Glutamatergic neuron (in vitro differentiated cells): ENCODE measurements around the gene PLOD3. TPM values are rescaled to one million over a fixed set of nuclear protein-coding genes. Genes with fewer than 3 reads are reported as not detected.
A peak's percentile ranks its signal among the peaks of the same experiment; 100 is the strongest.

Source experiments
- DNase-seq: peaks from one replicate; pipeline ENCODE4 v3.0.0; 2022
- H3K27ac Mint-ChIP-seq: one replicate; pipeline ENCODE4 v1.8.0; 2020; ENCODE audit warnings: mild to moderate bottlenecking, mixed read lengths, inconsistent platforms; ENCODE audit not compliant: unreplicated experiment
- H3K27me3 Mint-ChIP-seq: one replicate; pipeline ENCODE4 v1.8.0; 2020; ENCODE audit warnings: mild to moderate bottlenecking, moderate library complexity, mixed read lengths, inconsistent platforms; ENCODE audit not compliant: unreplicated experiment
- H3K36me3 Mint-ChIP-seq: one replicate; pipeline ENCODE4 v1.8.0; 2020; ENCODE audit warnings: mild to moderate bottlenecking, mixed read lengths, inconsistent platforms; ENCODE audit not compliant: unreplicated experiment
- H3K4me1 Mint-ChIP-seq: one replicate; pipeline ENCODE4 v1.8.0; 2020; ENCODE audit warnings: mild to moderate bottlenecking, low read depth, mixed read lengths, inconsistent platforms; ENCODE audit not compliant: unreplicated experiment
- H3K4me3 Mint-ChIP-seq: one replicate; pipeline ENCODE4 v1.8.0; 2020; ENCODE audit warnings: mild to moderate bottlenecking, mixed read lengths, inconsistent platforms; ENCODE audit not compliant: unreplicated experiment
- H3K9me3 Mint-ChIP-seq: one replicate; pipeline ENCODE4 v1.8.0; 2020; ENCODE audit warnings: mild to moderate bottlenecking, moderate library complexity, mixed read lengths, inconsistent platforms; ENCODE audit not compliant: unreplicated experiment
- total RNA-seq: library from RNA; stranded (reverse); fragmentation: NEBNext Ultra II Directional; extraction: Animal tissue kit (Norgen Biotek cat#: 25700); gene quantifications from one replicate; pipeline ENCODE4 v1.2.1, GENCODE V29; 2021; ENCODE audit not compliant: unreplicated experiment
- TF ChIP-seq, protein P1 (sequence below): fragments of 200-600 bp; sonication (generic); IDR thresholded peaks from one replicate; pipeline ENCODE4 v1.5.0; 2021; ENCODE audit not compliant: partially characterized antibody, unreplicated experiment

PLOD3 gene
- total RNA-seq, 1 donor from 2014 or later = 47.1 TPM

DNA sequence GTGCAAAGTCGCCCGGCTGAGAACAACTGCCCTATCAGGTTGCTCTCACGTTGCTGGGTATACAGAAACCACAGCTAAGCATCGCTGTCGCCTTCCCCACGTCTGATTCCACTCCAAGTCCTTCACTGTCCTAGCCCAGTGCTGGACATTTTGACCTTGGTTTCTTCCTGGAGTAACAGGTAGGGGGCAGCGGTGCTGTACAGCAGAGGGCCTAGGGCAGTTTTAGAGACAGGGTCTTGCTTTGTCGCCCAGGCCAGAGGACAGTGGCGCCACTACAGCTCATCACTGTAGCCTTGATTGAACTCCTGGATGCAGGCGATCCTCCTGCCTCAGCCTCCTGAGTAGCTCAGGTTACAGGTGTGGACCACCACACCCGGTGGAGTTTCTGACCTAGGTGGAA lies 17.7 kb upstream of the PLOD3 start:
- peaks cover 6% of the 10 kb centered on the region for H3K27me3 Mint-ChIP-seq
- peak; percentile 38 for DNase-seq
- no peak overlapping the region for H3K27ac Mint-ChIP-seq
- TF ChIP-seq, protein P1, sequence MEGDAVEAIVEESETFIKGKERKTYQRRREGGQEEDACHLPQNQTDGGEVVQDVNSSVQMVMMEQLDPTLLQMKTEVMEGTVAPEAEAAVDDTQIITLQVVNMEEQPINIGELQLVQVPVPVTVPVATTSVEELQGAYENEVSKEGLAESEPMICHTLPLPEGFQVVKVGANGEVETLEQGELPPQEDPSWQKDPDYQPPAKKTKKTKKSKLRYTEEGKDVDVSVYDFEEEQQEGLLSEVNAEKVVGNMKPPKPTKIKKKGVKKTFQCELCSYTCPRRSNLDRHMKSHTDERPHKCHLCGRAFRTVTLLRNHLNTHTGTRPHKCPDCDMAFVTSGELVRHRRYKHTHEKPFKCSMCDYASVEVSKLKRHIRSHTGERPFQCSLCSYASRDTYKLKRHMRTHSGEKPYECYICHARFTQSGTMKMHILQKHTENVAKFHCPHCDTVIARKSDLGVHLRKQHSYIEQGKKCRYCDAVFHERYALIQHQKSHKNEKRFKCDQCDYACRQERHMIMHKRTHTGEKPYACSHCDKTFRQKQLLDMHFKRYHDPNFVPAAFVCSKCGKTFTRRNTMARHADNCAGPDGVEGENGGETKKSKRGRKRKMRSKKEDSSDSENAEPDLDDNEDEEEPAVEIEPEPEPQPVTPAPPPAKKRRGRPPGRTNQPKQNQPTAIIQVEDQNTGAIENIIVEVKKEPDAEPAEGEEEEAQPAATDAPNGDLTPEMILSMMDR = peak; percentile 31
- H3K4me3 Mint-ChIP-seq = no peak overlapping the region
- H3K9me3 Mint-ChIP-seq = peaks cover 10% of the 10 kb centered on the region
- H3K36me3 Mint-ChIP-seq = no peaks in the 10 kb centered on the region
- H3K4me1 Mint-ChIP-seq = peaks cover 3% of the 10 kb centered on the region

DNA sequence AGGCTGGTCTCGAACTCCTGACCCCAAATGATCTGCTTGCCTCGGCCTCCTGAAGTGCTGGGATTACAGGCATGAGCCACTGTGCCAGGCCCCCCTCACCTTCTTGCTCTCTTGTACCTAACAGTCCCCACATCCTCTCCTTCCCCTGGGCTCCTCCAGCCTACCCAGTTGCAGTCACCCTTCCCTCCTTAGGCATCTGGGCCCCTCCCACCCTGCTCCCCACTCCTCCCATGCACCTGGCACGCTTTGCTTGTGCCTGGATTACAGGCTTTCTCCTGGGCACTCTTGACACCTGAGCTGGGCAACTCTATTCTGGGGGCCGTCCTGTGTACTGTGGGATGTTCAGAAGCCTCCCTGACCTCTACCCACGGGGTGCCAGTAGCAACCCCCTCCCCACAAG lies 17.3 kb upstream of the PLOD3 start:
- no peak overlapping the region for H3K27ac Mint-ChIP-seq
- H3K27me3 Mint-ChIP-seq = peaks cover 6% of the 10 kb centered on the region

DNA sequence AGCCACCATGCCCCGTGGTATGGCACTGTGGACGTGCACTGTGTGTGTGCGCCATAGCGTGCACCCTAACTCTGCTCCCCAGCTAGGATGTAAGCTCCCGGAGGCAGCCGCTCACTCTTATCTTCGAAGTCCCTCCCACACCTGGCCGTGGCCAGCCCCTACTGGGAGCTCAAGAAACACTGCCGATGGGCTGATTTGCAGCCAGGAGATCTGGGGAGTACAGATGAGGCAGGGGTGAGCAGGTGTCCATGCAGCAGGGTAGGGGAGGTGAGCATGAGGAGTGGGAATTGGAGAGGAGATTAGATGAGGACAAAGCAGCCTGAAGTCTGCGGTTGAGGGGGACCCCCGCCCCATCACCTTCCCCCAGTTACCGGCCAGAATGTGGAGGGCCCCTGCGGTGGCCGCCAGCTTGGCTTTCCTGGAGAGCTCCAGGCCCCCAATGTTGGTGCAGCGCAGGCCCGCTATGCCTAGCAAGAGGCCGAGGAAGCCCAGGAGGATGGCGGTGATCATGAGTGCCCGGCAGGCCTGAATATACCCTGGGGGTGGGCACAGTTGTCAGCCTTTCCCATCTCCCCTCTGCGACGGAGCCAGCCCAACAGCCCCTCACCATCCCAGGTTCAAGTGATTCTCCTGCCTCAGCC lies 16.6 kb upstream of the PLOD3 start:
- TF ChIP-seq, protein P1 = no peak
- H3K9me3 Mint-ChIP-seq = peaks cover 10% of the 10 kb centered on the region
- H3K4me3 Mint-ChIP-seq = no peak overlapping the region

More for the DNA sequence above, 17.3 kb upstream of the PLOD3 start:
- TF ChIP-seq, protein P1 = no peak
- Mint-ChIP-seq H3K9me3 (peaks cover 10% of the 10 kb centered on the region), H3K4me1 (peaks cover 3% of the 10 kb centered on the region), H3K36me3 (no peaks in the 10 kb centered on the region), H3K4me3 (no peak overlapping the region)
- no peak for DNase-seq

DNA sequence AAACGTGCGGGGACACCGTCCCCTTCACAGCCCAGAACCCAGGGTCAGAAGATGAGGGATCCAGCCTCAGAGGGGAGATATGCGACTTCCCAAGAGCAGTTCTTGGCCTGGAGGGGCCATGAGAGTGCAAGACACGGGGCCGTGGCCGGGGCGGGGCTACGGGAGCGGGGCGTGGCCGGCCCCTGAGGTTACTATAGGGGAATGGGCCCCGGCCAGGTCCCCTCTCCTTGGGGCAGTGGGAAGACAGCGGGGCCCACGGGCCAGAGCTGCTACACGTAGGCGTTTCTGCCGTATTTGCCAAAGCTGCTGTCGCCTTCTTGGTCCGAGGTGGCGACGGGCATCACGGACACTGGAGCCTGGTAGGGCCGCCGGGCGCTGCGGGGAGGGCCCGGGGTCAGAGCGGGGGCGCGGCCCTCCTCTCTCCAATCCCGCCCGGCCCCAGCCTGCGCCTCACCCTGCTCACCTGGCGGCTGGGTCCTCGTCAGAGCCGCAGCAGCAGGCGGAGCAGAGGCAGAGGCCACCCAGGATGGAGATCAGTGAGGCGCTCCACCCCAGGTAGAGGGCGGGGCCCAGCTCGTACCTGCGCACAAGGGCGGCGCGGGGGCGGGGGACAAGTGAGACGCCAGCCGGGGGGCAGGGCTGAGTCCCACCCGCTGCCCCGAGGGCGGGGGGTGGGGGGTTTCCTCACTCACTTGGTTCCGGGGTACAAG lies 14.9 kb upstream of the PLOD3 start:
- peaks cover 6% of the 10 kb centered on the region for H3K27me3 Mint-ChIP-seq
- H3K4me1 Mint-ChIP-seq = no peaks in the 10 kb centered on the region
- no peak overlapping the region for H3K27ac Mint-ChIP-seq
- no peaks in the 10 kb centered on the region for H3K36me3 Mint-ChIP-seq
- peaks cover 8% of the 10 kb centered on the region for H3K9me3 Mint-ChIP-seq
- DNase-seq = no peak
- no peak overlapping the region for H3K4me3 Mint-ChIP-seq
- TF ChIP-seq, protein P1 = no peak

More for the DNA sequence above, 16.6 kb upstream of the PLOD3 start:
- no peak for DNase-seq
- H3K36me3 Mint-ChIP-seq = no peaks in the 10 kb centered on the region
- peaks cover 6% of the 10 kb centered on the region for H3K27me3 Mint-ChIP-seq
- H3K4me1 Mint-ChIP-seq = peaks cover 3% of the 10 kb centered on the region
- no peak overlapping the region for H3K27ac Mint-ChIP-seq

DNA sequence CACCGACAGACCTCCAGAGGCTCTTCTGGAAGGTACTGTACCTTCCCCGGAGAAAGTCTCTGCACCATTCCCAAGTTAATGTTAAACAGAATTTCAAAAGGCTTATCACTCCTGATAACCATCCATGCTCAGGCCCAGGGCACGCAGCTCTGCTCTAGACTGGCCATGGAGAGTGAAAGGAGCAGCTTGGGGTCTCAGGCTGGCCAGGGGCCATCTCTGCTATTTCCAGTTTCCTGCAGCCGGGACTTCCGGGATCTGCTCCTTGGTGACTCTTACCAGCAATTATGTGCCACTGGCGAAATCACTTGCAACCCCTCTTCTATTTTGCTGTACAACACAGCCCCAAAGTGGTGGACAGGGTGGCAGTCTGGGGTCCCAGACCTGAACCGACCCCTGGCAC lies 14.3 kb upstream of the PLOD3 start:
- DNase-seq = no peak
- Mint-ChIP-seq H3K4me3 (no peak overlapping the region), H3K9me3 (peaks cover 8% of the 10 kb centered on the region), H3K27me3 (peaks cover 6% of the 10 kb centered on the region), H3K27ac (no peak overlapping the region), H3K4me1 (no peaks in the 10 kb centered on the region), H3K36me3 (no peaks in the 10 kb centered on the region)
- TF ChIP-seq, protein P1 = no peak
